C4-2B (cell line): ENCODE data around the gene GALNS.
A peak's percentile ranks its signal among the peaks of the same experiment; 100 is the strongest.

ENCODE experiments used
- H3K27ac ChIP-seq: fragments of 450-650 bp; 2 replicates; pipeline ENCODE4 v1.5.1; 2017
- ZFX ChIP-seq: fragments of 450-650 bp; IDR thresholded peaks from 2 replicates; pipeline ENCODE4 v1.6.1; 2017
- TF ChIP-seq, protein P1 (sequence below): fragments of 450-650 bp; conservative IDR thresholded peaks from 2 replicates; pipeline ENCODE4 v1.5.1; 2017; ENCODE audit warnings: mild to moderate bottlenecking

The GALNS gene

DNA sequence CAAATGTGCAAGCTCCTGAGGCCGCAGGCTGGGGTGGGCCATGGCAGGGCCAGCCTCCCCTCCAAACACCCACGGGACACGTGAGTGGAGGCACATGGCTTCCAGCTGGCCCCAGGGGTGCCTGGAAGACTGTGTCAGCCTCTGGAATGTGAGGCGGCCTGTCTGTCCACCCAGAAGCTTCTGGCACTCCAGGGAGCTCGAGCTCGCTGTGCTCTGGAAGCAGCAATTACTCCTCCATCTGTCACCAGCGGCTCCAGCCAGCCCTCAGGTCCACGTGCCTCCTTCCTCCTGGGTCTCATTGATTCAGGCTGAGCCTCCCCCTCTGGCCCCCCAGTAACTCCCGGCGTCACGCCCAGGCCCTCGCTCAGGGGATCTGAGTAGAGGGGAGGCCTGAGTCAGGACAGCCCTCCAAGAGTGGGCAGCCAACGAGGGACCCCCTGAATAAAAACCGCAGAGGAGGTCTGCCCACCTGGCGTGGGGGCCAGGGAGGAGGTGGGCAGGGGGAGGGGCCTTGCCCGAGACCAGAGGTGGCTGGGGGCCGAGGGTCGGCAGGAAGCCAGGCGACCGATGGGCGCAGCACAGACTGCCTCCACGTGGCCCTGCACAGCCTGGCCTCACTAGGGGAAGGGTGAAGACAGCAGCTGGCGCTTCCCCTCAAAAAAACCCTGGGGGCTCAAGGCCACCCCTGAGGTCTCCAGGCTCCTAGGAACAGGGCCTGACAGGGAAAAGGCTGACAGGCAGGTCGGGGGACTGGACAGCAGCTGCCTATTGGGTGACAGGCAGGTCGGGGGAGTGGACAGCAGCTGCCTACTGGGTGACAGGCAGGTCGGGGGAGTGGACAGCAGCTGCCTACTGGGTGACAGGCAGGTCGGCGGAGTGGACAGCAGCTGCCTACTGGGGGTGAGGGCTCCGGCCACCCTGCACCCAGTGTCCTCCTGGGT is 83.6 kb downstream of the GALNS start:
- H3K27ac ChIP-seq: peak overlapping the region; percentile 69
- TF ChIP-seq, protein P1, sequence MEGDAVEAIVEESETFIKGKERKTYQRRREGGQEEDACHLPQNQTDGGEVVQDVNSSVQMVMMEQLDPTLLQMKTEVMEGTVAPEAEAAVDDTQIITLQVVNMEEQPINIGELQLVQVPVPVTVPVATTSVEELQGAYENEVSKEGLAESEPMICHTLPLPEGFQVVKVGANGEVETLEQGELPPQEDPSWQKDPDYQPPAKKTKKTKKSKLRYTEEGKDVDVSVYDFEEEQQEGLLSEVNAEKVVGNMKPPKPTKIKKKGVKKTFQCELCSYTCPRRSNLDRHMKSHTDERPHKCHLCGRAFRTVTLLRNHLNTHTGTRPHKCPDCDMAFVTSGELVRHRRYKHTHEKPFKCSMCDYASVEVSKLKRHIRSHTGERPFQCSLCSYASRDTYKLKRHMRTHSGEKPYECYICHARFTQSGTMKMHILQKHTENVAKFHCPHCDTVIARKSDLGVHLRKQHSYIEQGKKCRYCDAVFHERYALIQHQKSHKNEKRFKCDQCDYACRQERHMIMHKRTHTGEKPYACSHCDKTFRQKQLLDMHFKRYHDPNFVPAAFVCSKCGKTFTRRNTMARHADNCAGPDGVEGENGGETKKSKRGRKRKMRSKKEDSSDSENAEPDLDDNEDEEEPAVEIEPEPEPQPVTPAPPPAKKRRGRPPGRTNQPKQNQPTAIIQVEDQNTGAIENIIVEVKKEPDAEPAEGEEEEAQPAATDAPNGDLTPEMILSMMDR: no peak
- TF ChIP-seq ZFX: no peak

DNA sequence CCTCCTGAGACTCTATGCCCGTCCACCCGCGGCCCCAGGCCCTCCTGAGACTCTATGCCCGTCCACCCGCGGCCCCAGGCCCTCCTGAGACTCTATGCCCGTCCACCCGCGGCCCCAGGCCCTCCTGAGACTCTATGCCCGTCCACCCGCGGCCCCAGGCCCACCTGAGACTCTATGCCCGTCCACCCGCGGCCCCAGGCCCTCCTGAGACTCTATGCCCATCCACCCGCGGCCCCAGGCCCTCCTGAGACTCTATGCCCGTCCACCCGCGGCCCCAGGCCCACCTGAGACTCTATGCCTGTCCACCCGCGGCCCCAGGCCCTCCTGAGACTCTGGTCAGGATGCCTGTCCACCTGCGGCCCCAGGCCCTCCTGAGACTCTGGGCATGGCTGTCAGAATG is 85.0 kb downstream of the GALNS start:
- peak overlapping the region; percentile 98 for H3K27ac ChIP-seq

DNA sequence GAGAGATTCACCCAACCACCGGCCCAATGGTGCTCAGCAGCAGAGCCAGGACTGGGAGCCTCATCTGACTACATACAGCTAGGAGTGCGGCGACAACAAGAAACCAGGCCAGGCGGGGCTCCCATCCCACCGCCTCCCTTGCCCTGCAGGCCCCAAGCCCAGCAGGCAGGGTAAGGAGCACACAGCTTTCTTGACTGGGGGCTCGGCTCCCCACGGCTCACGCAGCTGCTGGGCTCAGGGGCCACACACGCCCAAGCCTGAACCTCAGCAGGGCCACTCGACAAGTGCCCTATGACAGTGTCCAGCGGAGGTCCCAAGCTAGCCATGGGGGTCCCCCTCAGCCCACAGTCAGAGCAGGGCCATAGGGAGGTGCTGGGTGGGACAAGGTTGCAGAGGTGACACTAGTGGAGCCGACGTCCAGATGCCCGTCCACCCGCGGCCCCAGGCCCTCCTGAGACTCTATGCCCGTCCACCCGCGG is 85.4 kb downstream of the GALNS start:
- H3K27ac ChIP-seq: peak overlapping the region; percentile 98
- TF ChIP-seq, protein P1: no peak
- TF ChIP-seq ZFX: no peak

DNA sequence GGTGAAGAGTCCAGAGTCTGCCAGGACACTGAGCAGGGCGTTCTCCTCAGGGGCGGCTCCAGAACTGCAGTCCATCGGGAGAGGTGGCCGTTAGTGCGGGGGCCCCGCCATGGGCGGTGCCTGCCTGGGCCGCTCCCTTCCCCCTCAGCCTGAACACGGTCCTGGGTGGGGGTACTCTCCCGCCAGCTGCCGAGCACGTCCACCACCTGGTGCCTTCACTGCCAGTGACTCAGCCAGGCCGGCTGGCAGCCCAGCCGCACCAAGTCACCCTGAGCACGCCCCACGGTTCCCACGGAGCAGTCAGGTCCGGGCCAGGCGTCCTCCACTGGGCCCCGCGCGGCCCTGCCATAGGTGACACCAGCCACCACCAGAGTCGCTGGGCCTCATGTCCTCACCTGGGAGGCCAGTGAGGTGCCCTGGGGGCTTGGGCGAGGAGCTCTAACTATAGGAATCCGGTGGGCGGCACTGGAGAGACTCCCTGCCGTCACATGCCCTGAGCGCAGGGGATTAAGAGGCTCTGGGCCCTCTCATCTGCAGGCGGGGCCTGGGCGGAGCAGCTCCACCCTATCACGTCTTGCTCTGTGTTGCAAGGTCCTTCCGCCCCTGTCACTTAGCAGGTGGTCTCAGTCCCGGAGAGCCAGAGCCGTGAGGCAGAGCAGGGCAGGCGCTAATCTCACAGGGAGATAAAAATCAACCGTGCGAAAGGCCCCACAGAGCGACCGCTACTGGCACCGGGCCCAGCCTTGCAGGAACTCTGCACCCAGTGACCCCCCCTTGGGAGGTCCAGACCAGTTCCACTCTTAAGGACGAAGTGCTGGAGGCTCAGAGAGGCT is 86.1 kb downstream of the GALNS start:
- peak overlapping the region; percentile 98 for H3K27ac ChIP-seq
- TF ChIP-seq, protein P1: no peak
- 0 out of 2 replicates have a peak, but pooled peaks have one; percentile 34 for TF ChIP-seq ZFX

DNA sequence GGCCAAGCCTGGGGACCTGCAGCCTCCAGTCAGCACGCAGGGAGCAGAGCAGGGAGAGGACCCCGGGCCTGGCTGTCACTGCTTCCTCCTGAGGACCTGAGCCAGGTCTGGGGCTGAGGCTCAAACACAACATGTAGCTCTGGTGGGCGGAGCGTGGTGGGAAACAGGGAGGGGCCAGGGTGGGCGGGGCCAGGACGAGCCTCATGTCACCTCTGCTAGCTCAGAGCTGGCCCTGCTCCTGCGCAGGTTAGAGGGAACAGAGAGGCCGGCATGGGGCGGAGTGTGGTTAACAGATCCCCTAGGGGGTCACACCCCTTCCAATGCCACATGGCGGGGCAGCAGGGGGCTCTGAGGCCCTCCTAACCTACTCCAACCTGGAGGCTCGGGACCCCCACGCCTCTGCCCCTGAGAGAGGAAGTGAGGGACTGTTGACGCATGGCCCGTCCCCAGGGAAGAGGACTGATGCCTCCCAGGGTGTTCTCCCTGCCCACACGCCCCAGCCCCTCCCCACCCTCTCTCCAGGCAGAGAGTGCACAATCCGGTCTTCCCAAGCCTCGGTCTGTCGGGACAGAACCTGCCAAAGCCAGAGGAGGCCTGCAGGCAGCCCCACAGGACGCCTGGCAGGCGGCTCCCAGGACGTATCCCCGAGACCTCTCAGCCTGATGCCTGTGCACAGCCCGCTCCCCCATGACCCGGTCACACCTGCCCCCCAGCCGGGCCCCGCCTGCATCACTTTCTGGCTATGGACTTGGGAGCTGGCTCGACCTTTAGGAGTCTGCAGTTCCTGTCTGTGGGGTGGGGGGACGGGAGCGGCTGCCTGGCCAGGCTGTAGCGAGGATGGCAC is 86.9 kb downstream of the GALNS start:
- peak overlapping the region; percentile 98 for H3K27ac ChIP-seq
- TF ChIP-seq, protein P1: no peak
- TF ChIP-seq ZFX: no peak

DNA sequence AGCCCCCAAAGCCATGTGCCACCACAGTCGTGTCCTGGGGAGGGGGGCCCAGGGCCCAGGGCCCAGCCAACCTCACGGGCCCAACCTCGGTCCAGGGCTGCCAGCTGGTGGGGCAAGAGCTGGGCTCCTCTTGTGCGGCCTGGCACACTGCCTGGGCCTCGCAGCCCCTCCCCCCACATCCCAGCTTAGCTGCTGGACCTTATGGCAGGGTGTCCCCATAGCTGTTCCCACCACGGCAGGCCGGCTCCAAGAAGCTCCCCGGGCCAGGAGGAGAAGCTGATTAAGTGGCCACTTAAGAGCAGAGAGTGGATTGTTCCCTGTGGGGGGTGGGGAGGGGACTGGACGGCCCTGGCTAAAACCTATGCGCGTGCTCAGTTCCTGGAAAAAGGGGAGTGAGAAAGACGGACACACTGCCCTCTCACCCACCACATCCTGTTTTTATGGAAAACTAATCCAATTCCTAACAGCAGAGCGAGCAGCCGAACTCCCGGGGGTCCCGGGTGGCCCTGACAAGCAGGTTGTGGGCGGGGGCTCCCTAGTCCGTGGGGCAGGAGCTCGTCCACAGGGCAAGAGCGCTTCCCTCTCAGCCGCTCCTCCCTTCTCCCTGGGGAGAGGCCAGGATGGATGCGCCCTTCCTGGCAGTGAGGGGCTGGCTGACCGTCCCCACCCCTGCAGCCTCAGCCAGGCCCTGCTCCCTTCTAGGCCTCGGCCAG is 88.5 kb downstream of the GALNS start:
- peak overlapping the region; percentile 98 for H3K27ac ChIP-seq
- TF ChIP-seq, protein P1: no peak
- TF ChIP-seq ZFX: no peak
